ENCODE measurements around the gene STXBP4.
"Not testable (repeated sequence)": the region's sequence is repeated elsewhere in the genome, so short reads cannot be mapped to it uniquely, and the experiment has no call there.

STXBP4 gene

GRCh38 chr17:55053855-55054254 lies 85.3 kb downstream of the STXBP4 start:
- no peaks in the 10 kb centered on the region for H3K4me1 Mint-ChIP-seq (ENCODE audit: low read depth)
- no peak overlapping the region for H3K27ac Mint-ChIP-seq
- intact Hi-C loops (cut with micrococcal nuclease) = loop anchor here (2.0 kb wide), 1 partner anchor 241 kb away; no protein-coding TSS in a partner anchor
- H3K36me3 Mint-ChIP-seq (ENCODE audit: low read depth) = no peaks in the 10 kb centered on the region
- H3K4me3 Mint-ChIP-seq = no peak overlapping the region
- H3K9me3 Mint-ChIP-seq = no peaks in the 10 kb centered on the region
- H3K27me3 Mint-ChIP-seq = no peaks in the 10 kb centered on the region

- Mint-ChIP-seq H3K4me1 (ENCODE audit: low read depth) (no peaks in the 10 kb centered on the region), H3K4me3 (no peak overlapping the region), H3K9me3 (no peaks in the 10 kb centered on the region), H3K27me3 (no peaks in the 10 kb centered on the region), H3K27ac (no peak overlapping the region), H3K36me3 (ENCODE audit: low read depth) (no peaks in the 10 kb centered on the region)
- intact Hi-C loops (cut with micrococcal nuclease) = loop anchor here (2.0 kb wide), 1 partner anchor 240 kb away; no protein-coding TSS in a partner anchor
Measured at GRCh38 chr17:55054429-55054828, 85.9 kb downstream of the STXBP4 start.

GRCh38 chr17:55056526-55056925 lies 88.0 kb downstream of the STXBP4 start:
- no peaks in the 10 kb centered on the region for H3K36me3 Mint-ChIP-seq (ENCODE audit: low read depth)
- H3K27ac Mint-ChIP-seq = no peak overlapping the region
- no peaks in the 10 kb centered on the region for H3K27me3 Mint-ChIP-seq
- H3K9me3 Mint-ChIP-seq = no peaks in the 10 kb centered on the region
- intact Hi-C loops (cut with micrococcal nuclease) = no loop called here
- H3K4me1 Mint-ChIP-seq (ENCODE audit: low read depth) = no peaks in the 10 kb centered on the region
- no peak overlapping the region for H3K4me3 Mint-ChIP-seq

- no peaks in the 10 kb centered on the region for H3K4me1 Mint-ChIP-seq (ENCODE audit: low read depth)
- H3K9me3 Mint-ChIP-seq = no peaks in the 10 kb centered on the region
- no peak overlapping the region for H3K27ac Mint-ChIP-seq
- H3K36me3 Mint-ChIP-seq (ENCODE audit: low read depth) = no peaks in the 10 kb centered on the region
- H3K27me3 Mint-ChIP-seq = no peaks in the 10 kb centered on the region
- no peak overlapping the region for H3K4me3 Mint-ChIP-seq
- intact Hi-C loops (cut with micrococcal nuclease) = no loop called here
Measured at GRCh38 chr17:55057184-55057583, 88.6 kb downstream of the STXBP4 start.

- H3K4me1 Mint-ChIP-seq (ENCODE audit: low read depth) = no peaks in the 10 kb centered on the region
- no peaks in the 10 kb centered on the region for H3K36me3 Mint-ChIP-seq (ENCODE audit: low read depth)
- peaks cover 1% of the 10 kb centered on the region for H3K27me3 Mint-ChIP-seq
- H3K9me3 Mint-ChIP-seq = no peaks in the 10 kb centered on the region
- intact Hi-C loops (cut with micrococcal nuclease) = no loop called here
- H3K4me3 Mint-ChIP-seq = no peak overlapping the region
- no peak overlapping the region for H3K27ac Mint-ChIP-seq
Measured at GRCh38 chr17:55059724-55060123, 91.2 kb downstream of the STXBP4 start.

GRCh38 chr17:55062921-55063320 lies 94.4 kb downstream of the STXBP4 start:
- Mint-ChIP-seq H3K4me1 (ENCODE audit: low read depth) (no peaks in the 10 kb centered on the region), H3K9me3 (no peaks in the 10 kb centered on the region), H3K27me3 (peaks cover 1% of the 10 kb centered on the region), H3K27ac (no peak overlapping the region), H3K4me3 (no peak overlapping the region), H3K36me3 (ENCODE audit: low read depth) (no peaks in the 10 kb centered on the region)
- intact Hi-C loops (cut with micrococcal nuclease) = no loop called here

- no peaks in the 10 kb centered on the region for H3K9me3 Mint-ChIP-seq
- peaks cover 1% of the 10 kb centered on the region for H3K27me3 Mint-ChIP-seq
- H3K4me3 Mint-ChIP-seq = no peak overlapping the region
- intact Hi-C loops (cut with micrococcal nuclease) = no loop called here
- H3K4me1 Mint-ChIP-seq (ENCODE audit: low read depth) = no peaks in the 10 kb centered on the region
- H3K27ac Mint-ChIP-seq = no peak overlapping the region
- no peaks in the 10 kb centered on the region for H3K36me3 Mint-ChIP-seq (ENCODE audit: low read depth)
Measured at GRCh38 chr17:55063885-55064874, 95.6 kb downstream of the STXBP4 start.

GRCh38 chr17:55067697-55068439 lies 99.3 kb downstream of the STXBP4 start:
- H3K27ac Mint-ChIP-seq = no peak overlapping the region
- no peaks in the 10 kb centered on the region for H3K9me3 Mint-ChIP-seq

GRCh38 chr17:55068862-55069811 lies 100.6 kb downstream of the STXBP4 start:
- intact Hi-C loops (cut with micrococcal nuclease) = no loop called here
- Mint-ChIP-seq H3K27me3 (peaks cover 1% of the 10 kb centered on the region), H3K4me3 (no peak overlapping the region), H3K9me3 (no peaks in the 10 kb centered on the region), H3K27ac (no peak overlapping the region), H3K36me3 (ENCODE audit: low read depth) (no peaks in the 10 kb centered on the region), H3K4me1 (ENCODE audit: low read depth) (no peaks in the 10 kb centered on the region)

More at GRCh38 chr17:55067697-55068439, 99.3 kb downstream of the STXBP4 start:
- intact Hi-C loops (cut with micrococcal nuclease) = no loop called here
- Mint-ChIP-seq H3K36me3 (ENCODE audit: low read depth) (no peaks in the 10 kb centered on the region), H3K27me3 (peaks cover 1% of the 10 kb centered on the region), H3K4me1 (ENCODE audit: low read depth) (no peaks in the 10 kb centered on the region), H3K4me3 (no peak overlapping the region)

- H3K4me1 Mint-ChIP-seq (ENCODE audit: low read depth) = no peaks in the 10 kb centered on the region
- intact Hi-C loops (cut with micrococcal nuclease) = no loop called here
- H3K27me3 Mint-ChIP-seq = no peaks in the 10 kb centered on the region
- no peak overlapping the region for H3K27ac Mint-ChIP-seq
- no peaks in the 10 kb centered on the region for H3K36me3 Mint-ChIP-seq (ENCODE audit: low read depth)
- no peaks in the 10 kb centered on the region for H3K9me3 Mint-ChIP-seq
- no peak overlapping the region for H3K4me3 Mint-ChIP-seq
Measured at GRCh38 chr17:55069983-55070529, 101.5 kb downstream of the STXBP4 start.

GRCh38 chr17:55072898-55073297 lies 104.3 kb downstream of the STXBP4 start:
- H3K4me3 Mint-ChIP-seq = no peak overlapping the region
- no peaks in the 10 kb centered on the region for H3K4me1 Mint-ChIP-seq (ENCODE audit: low read depth)
- no peaks in the 10 kb centered on the region for H3K9me3 Mint-ChIP-seq
- no peaks in the 10 kb centered on the region for H3K36me3 Mint-ChIP-seq (ENCODE audit: low read depth)
- intact Hi-C loops (cut with micrococcal nuclease) = no loop called here
- no peaks in the 10 kb centered on the region for H3K27me3 Mint-ChIP-seq
- H3K27ac Mint-ChIP-seq = no peak overlapping the region

- H3K9me3 Mint-ChIP-seq; intact Hi-C loops (cut with micrococcal nuclease); H3K27me3 Mint-ChIP-seq; H3K27ac Mint-ChIP-seq; H3K4me1 Mint-ChIP-seq (ENCODE audit: low read depth); H3K36me3 Mint-ChIP-seq (ENCODE audit: low read depth); H3K4me3 Mint-ChIP-seq: not testable (repeated sequence)
Measured at GRCh38 chr17:55073467-55073866, 104.9 kb downstream of the STXBP4 start.

GRCh38 chr17:55081559-55081958 lies 113.0 kb downstream of the STXBP4 start:
- Mint-ChIP-seq H3K36me3 (ENCODE audit: low read depth) (no peaks in the 10 kb centered on the region), H3K4me1 (ENCODE audit: low read depth) (peaks cover 4% of the 10 kb centered on the region), H3K27ac (no peak overlapping the region), H3K27me3 (no peaks in the 10 kb centered on the region), H3K4me3 (no peak overlapping the region), H3K9me3 (peaks cover 6% of the 10 kb centered on the region)
- intact Hi-C loops (cut with micrococcal nuclease) = no loop called here
